H1 (cell line): ENCODE results near the gene TIFAB. TPM values are rescaled to one million over a fixed set of nuclear protein-coding genes. Genes with fewer than 3 reads are reported as not detected.

Experiments
- CTCF ChIA-PET: fragments of 300-600 bp; sonication (Branson Sonifier 250); formaldehyde crosslinking; loops from one replicate; lab custom pipeline; 2021; ENCODE audit not compliant: partially characterized antibody; lab: Charles Lee
- POLR2A ChIA-PET: fragments of 300-600 bp; sonication (Branson Sonifier 250); formaldehyde crosslinking; loops from one replicate; lab custom pipeline; 2021; ENCODE audit warnings: inconsistent platforms; ENCODE audit not compliant: partially characterized antibody; lab: Charles Lee
- DNase-seq, 2 experiments: peaks; one replicate each; pipeline versions ENCODE4 v3.0.0 to v3.0.0-alpha.2; 2010 to 2022; ENCODE audit warnings: low spot score in 2 of 2, low read depth in 1 of 2, mixed read lengths in 1 of 2
- FAIRE-seq: peaks from 2 replicates; lab custom pipeline; 2011; peaks lifted over from hg19 to GRCh38; lab: Jason Lieb, UNC
- H2AFZ ChIP-seq: 2 replicates; pipeline ENCODE4 v1.8.1; 2012; ENCODE audit warnings: low read length, inconsistent platforms
- H2AK5ac ChIP-seq: 2 replicates; pipeline ENCODE4 v1.6.1; 2013; ENCODE audit warnings: low read depth, low read length
- H2BK120ac ChIP-seq: replicated peaks from 2 replicates; pipeline ENCODE3; 2013; ENCODE audit warnings: low read depth, low read length, inconsistent platforms
- H2BK12ac ChIP-seq: 2 replicates; pipeline ENCODE4 v1.6.1; 2013; ENCODE audit warnings: low read depth, low read length
- H2BK15ac ChIP-seq: 2 replicates; pipeline ENCODE4 v1.6.1; 2013; ENCODE audit warnings: low read length
- H2BK20ac ChIP-seq: 2 replicates; pipeline ENCODE4 v1.6.1; 2013; ENCODE audit warnings: low read length
- H2BK5ac ChIP-seq: 2 replicates; pipeline ENCODE4 v1.6.1; 2013; ENCODE audit warnings: low read depth, low read length
- H3K14ac ChIP-seq: 2 replicates; pipeline ENCODE4 v1.6.1; 2013; ENCODE audit warnings: inconsistent platforms; ENCODE audit not compliant: insufficient read length
- H3K18ac ChIP-seq: 2 replicates; pipeline ENCODE4 v1.6.1; 2013; ENCODE audit warnings: low read length; ENCODE audit errors: extremely low read depth
- H3K23ac ChIP-seq: 2 replicates; pipeline ENCODE4 v1.6.1; 2013; ENCODE audit warnings: inconsistent platforms; ENCODE audit not compliant: insufficient read length
- H3K23me2 ChIP-seq: 2 replicates; pipeline ENCODE4 v1.6.1; 2013; ENCODE audit warnings: low read depth, low read length
- H3K27ac ChIP-seq: 2 replicates; pipeline ENCODE4 v1.6.1; 2011; ENCODE audit warnings: low read depth, low read length, inconsistent platforms
- H3K27me3 ChIP-seq, 4 experiments: replicated peaks in 1 of 4; 1 replicate in 1 of 4; 2 replicates in 3 of 4; pipeline versions ENCODE4 v1.6.1 to v1.8.1; 2011 to 2013; ENCODE audit warnings: low read length in 3 of 4, mild to moderate bottlenecking in 3 of 4, inconsistent platforms in 2 of 4, mixed read lengths in 2 of 4, moderate library complexity in 1 of 4; ENCODE audit not compliant: control insufficient read depth in 3 of 4, insufficient read depth in 3 of 4; ENCODE audit errors: extremely low read depth in 1 of 4
- H3K36me3 ChIP-seq, 4 experiments: 2 replicates each; pipeline versions ENCODE4 v1.6.1 to v1.8.1; 2011 to 2013; ENCODE audit warnings: mild to moderate bottlenecking in 4 of 4, low read length in 3 of 4, moderate library complexity in 2 of 4, control low read depth in 1 of 4, inconsistent platforms in 1 of 4; ENCODE audit not compliant: insufficient read depth in 4 of 4, control insufficient read depth in 2 of 4
- H3K4ac ChIP-seq: replicated peaks from 2 replicates; pipeline ENCODE3; 2013; ENCODE audit warnings: low read length, low read depth, mixed read lengths, inconsistent platforms; ENCODE audit not compliant: insufficient read length
- H3K4me1 ChIP-seq, 4 experiments: replicated peaks in 1 of 4; 1 replicate in 1 of 4; 2 replicates in 3 of 4; pipeline versions ENCODE4 v1.6.1 to v1.8.1; 2011 to 2013; ENCODE audit warnings: low read length in 3 of 4, inconsistent platforms in 2 of 4, mixed read lengths in 1 of 4; ENCODE audit not compliant: insufficient read depth in 4 of 4, control insufficient read depth in 3 of 4
- H3K4me2 ChIP-seq, 2 experiments: 2 replicates each; pipeline versions ENCODE4 v1.6.1 to v1.8.1; 2011 to 2013; ENCODE audit warnings: low read depth in 2 of 2, low read length in 2 of 2, control low read depth in 1 of 2, inconsistent platforms in 1 of 2, mild to moderate bottlenecking in 1 of 2; ENCODE audit not compliant: insufficient read depth in 1 of 2
- H3K4me3 ChIP-seq, 4 experiments: fragments of 200-600, 300-600 bp in 1 of 4; sonication (generic), shearing (Covaris generic), sonication (Bioruptor Twin) in 1 of 4; 2 replicates each; pipeline versions ENCODE4 v1.5.1 to v1.8.1; 2011 to 2016; ENCODE audit warnings: low read length in 4 of 4, low read depth in 3 of 4, control low read depth in 2 of 4, inconsistent platforms in 2 of 4, mild to moderate bottlenecking in 2 of 4, mixed read lengths in 1 of 4, moderate library complexity in 1 of 4; ENCODE audit not compliant: insufficient read depth in 2 of 4; ENCODE audit errors: extremely low read depth in 1 of 4
- H3K56ac ChIP-seq: replicated peaks from 2 replicates; pipeline ENCODE3; 2013; ENCODE audit warnings: low read depth, mild to moderate bottlenecking, mixed read lengths, low read length, inconsistent platforms; ENCODE audit not compliant: insufficient read length
- H3K79me1 ChIP-seq: 2 replicates; pipeline ENCODE4 v1.6.1; 2013; ENCODE audit warnings: low read depth, low read length, control low read depth
- H3K79me2 ChIP-seq, 2 experiments: 2 replicates each; pipeline versions ENCODE4 v1.6.1 to v1.8.1; 2012 to 2013; ENCODE audit warnings: low read length in 2 of 2, mild to moderate bottlenecking in 2 of 2, inconsistent platforms in 1 of 2; ENCODE audit not compliant: insufficient read depth in 2 of 2, control insufficient read depth in 1 of 2
- H3K9ac ChIP-seq, 4 experiments: replicated peaks in 1 of 4; 1 replicate in 1 of 4; 2 replicates in 3 of 4; pipeline versions ENCODE4 v1.6.1 to v1.8.1; 2011 to 2013; ENCODE audit warnings: low read depth in 3 of 4, low read length in 3 of 4, control low read depth in 2 of 4, mild to moderate bottlenecking in 2 of 4, moderate library complexity in 2 of 4, inconsistent platforms in 1 of 4; ENCODE audit errors: extremely low read depth in 1 of 4
- H3K9me3 ChIP-seq, 2 experiments: 2 replicates each; pipeline versions ENCODE4 v1.6.1 to v1.8.1; 2012 to 2013; ENCODE audit warnings: mild to moderate bottlenecking in 2 of 2, moderate library complexity in 2 of 2, control low read depth in 1 of 2, inconsistent platforms in 1 of 2, low read depth in 1 of 2, low read length in 1 of 2, mixed read lengths in 1 of 2; ENCODE audit not compliant: insufficient read depth in 2 of 2
- H4K20me1 ChIP-seq, 2 experiments: replicated peaks in 1 of 2; 2 replicates each; pipeline versions ENCODE3 to v1.8.1; 2011 to 2013; ENCODE audit warnings: inconsistent platforms in 2 of 2, low read length in 2 of 2, mild to moderate bottlenecking in 1 of 2; ENCODE audit not compliant: insufficient read depth in 2 of 2, control insufficient read depth in 1 of 2
- H4K5ac ChIP-seq: 2 replicates; pipeline ENCODE4 v1.6.1; 2013; ENCODE audit warnings: low read length, low read depth, mixed read lengths, inconsistent platforms; ENCODE audit not compliant: insufficient read length
- H4K8ac ChIP-seq: 2 replicates; pipeline ENCODE4 v1.8.0; 2013; ENCODE audit warnings: mild to moderate bottlenecking, moderate library complexity, low read length, inconsistent platforms; ENCODE audit not compliant: insufficient read depth; ENCODE audit errors: extremely low read depth
- H4K91ac ChIP-seq: replicated peaks from 2 replicates; pipeline ENCODE3; 2013; ENCODE audit warnings: low read length, mixed read lengths, inconsistent platforms; ENCODE audit not compliant: insufficient read length
- CHD2 ChIP-seq: IDR thresholded peaks from 2 replicates; pipeline ENCODE4 v1.6.1; 2012; ENCODE audit warnings: low read length, improper control_type of control experiment
- KDM1A ChIP-seq: fragments of 200-600, 300-600 bp; sonication (generic); IDR thresholded peaks from 2 replicates; pipeline ENCODE4 v1.7.1; 2016; ENCODE audit warnings: mild to moderate bottlenecking, low read length, borderline replicate concordance
- POU5F1 ChIP-seq: IDR thresholded peaks from 2 replicates; pipeline ENCODE4 v1.6.1; 2011; ENCODE audit warnings: low read depth, mild to moderate bottlenecking, low read length, moderate library complexity
- SIRT6 ChIP-seq: IDR thresholded peaks from one replicate; pipeline ENCODE4 v1.7.1; 2012; ENCODE audit warnings: low read length, inconsistent platforms
- WGBS, 2 experiments: shearing (Covaris generic) in 1 of 2; methylation state at CpG; one replicate each; pipeline versions ENCODE4 v1.1.6 to v1.1.7; 2013 to 2015; ENCODE audit warnings: low lambda C conversion rate in 2 of 2, mixed read lengths in 2 of 2, inconsistent platforms in 1 of 2, low coverage in 1 of 2, missing lambda C conversion rate in 1 of 2; ENCODE audit not compliant: insufficient replicate concordance in 2 of 2, insufficient coverage in 1 of 2, insufficient read length in 1 of 2; ENCODE audit errors: extremely low coverage in 1 of 2, missing lambda C conversion rate in 1 of 2; 5-methylcytosine and 5-hydroxymethylcytosine counted together
- polyA plus RNA-seq, 7 experiments: library from polyadenylated mRNA; depleted of rRNA in 3 of 7; stranded (reverse) in 5 of 7; unstranded in 2 of 7; fragments of >200 nt in 5 of 7; fragments of 200-250 nt in 2 of 7; gene quantifications; 1 replicate in 5 of 7; 2 replicates in 1 of 7; 4 replicates in 1 of 7; pipeline versions ENCODE4 v1.2.1 to v1.2.3, GENCODE V29; 2011 to 2013; ENCODE audit warnings: missing spikeins in 2 of 7, mixed read lengths in 2 of 7
- total RNA-seq: library from RNA; stranded (reverse); fragmentation: NEBNext Ultra II Directional; extraction: Animal tissue kit (Norgen Biotek cat#: 25700); gene quantifications from 2 replicates; pipeline ENCODE4 v1.2.1, GENCODE V29; 2021

The TIFAB gene
- total and polyA plus RNA-seq, 2 of the 8 experiments (the other 6 are each of a cell fraction or from before 2014, with no cell fraction given), result not detected

DNA sequence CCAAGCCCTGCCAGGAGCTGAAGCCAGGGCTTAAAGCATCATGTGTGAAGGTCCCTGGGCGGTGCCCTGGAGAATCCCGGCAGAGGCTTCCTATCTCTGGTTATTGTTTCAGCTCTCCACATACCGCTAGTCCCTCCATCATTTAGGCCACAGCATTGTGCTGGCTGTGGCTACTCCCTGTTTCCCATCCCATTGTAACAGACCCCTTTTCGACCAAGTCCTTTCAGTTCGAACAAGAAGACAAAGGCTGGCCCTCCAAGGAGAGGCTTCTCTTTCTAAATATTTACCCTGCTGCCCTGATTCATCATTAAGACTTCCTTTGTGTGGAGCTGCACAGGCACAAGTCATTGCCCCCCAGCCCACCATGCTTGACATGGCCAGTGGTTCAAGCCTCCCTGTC is 42.0 kb upstream of the TIFAB start:
- no peak for FAIRE-seq
- Histone ChIP-seq H2BK120ac (no peak overlapping the region), H3K56ac (no peak overlapping the region), H3K4ac (no peak overlapping the region), H3K23ac (no peak overlapping the region), H2BK15ac (no peak overlapping the region), H4K91ac (no peak overlapping the region), H4K8ac (no peak overlapping the region), H3K23me2 (peaks cover 16% of the 10 kb centered on the region; the same call in 1 of the 2 replicates), H3K27ac (no peak overlapping the region), H4K5ac (no peak overlapping the region), H3K4me3 (no peak overlapping the region), H2BK12ac (no peak overlapping the region), H2AFZ (no peak overlapping the region), H3K18ac (no peak overlapping the region), H3K9me3 (no peaks in the 10 kb centered on the region), H3K4me1 (peaks cover 4 to 35% (median 18%) of the 10 kb centered on the region in 4 experiments), H3K36me3 (no peaks in the 10 kb centered on the region), H2AK5ac (no peak overlapping the region), H3K9ac (no peak overlapping the region), H2BK20ac (no peak overlapping the region), H3K79me1 (no peaks in the 10 kb centered on the region), H4K20me1 (peaks cover 3 to 13% of the 10 kb centered on the region in 2 experiments), H2BK5ac (no peak overlapping the region), H3K79me2 (no peaks in the 10 kb centered on the region), H3K4me2 (no peak overlapping the region), H3K14ac (no peak overlapping the region), H3K27me3 (peaks cover 58 to 93% (median 81%) of the 10 kb centered on the region in 4 experiments)
- POLR2A ChIA-PET, result interaction anchor here (1.0 to 1.3 kb wide), 2 partner anchors 15 to 40 kb away, joined by 3 read pairs; no protein-coding TSS in a partner anchor
- no peak for DNase-seq
- WGBS, 2 experiments, result 89% methylated on average over 5 of the region's 5 CpGs; no CpG with 5 or more reads in 1 of the 2 experiments
- CTCF ChIA-PET, result interaction anchor here (1.0 to 9.9 kb wide), 10 partner anchors 14 to 336 kb away, joined by 3 to 137 read pairs (median 4); no protein-coding TSS in a partner anchor
- TF ChIP-seq CHD2 (no peak), KDM1A (no peak), POU5F1 (no peak), SIRT6 (no peak)
